HG03354 (cell line): ENCODE results near the gene SPOCK2.
"Not testable (repeated sequence)": the region's sequence is repeated elsewhere in the genome, so short reads cannot be mapped to it uniquely, and the experiment has no call there.

Experiments
- ATAC-seq: cut with Tn5 transposase; IDR thresholded peaks from one replicate; pipeline ENCODE4 v1.9.1; 2021; ENCODE audit warnings: mild to moderate bottlenecking; ENCODE audit not compliant: unreplicated experiment, poor library complexity, severe bottlenecking

Gene SPOCK2

GRCh38 chr10:72037266-72037665 is 51.1 kb downstream of the SPOCK2 start:
- no peak for ATAC-seq

- no peak for ATAC-seq
Observed at GRCh38 chr10:72035252-72035887, 53.0 kb downstream of the SPOCK2 start.

GRCh38 chr10:72034761-72035160 is 53.6 kb downstream of the SPOCK2 start:
- ATAC-seq, result no peak

GRCh38 chr10:72034040-72034499 is 54.3 kb downstream of the SPOCK2 start:
- no peak for ATAC-seq

GRCh38 chr10:72032409-72033162 is 55.8 kb downstream of the SPOCK2 start:
- ATAC-seq, result not testable (repeated sequence)

GRCh38 chr10:72031706-72032105 is 56.6 kb downstream of the SPOCK2 start:
- no peak for ATAC-seq

- no peak for ATAC-seq
Observed at GRCh38 chr10:72030762-72031543, 57.4 kb downstream of the SPOCK2 start.

- ATAC-seq, result no peak
Observed at GRCh38 chr10:72029414-72029813, 58.9 kb downstream of the SPOCK2 start.

- ATAC-seq, result no peak
Observed at GRCh38 chr10:72027498-72027897, 60.9 kb downstream of the SPOCK2 start.

- no peak for ATAC-seq
Observed at GRCh38 chr10:72026278-72027111, 61.9 kb downstream of the SPOCK2 start.

- ATAC-seq, result no peak
Observed at GRCh38 chr10:72025832-72026231, 62.5 kb downstream of the SPOCK2 start.

- no peak for ATAC-seq
Observed at GRCh38 chr10:72025400-72025799, 63.0 kb downstream of the SPOCK2 start.

GRCh38 chr10:72024596-72024995 is 63.8 kb downstream of the SPOCK2 start:
- ATAC-seq, result no peak

- ATAC-seq, result no peak
Observed at GRCh38 chr10:72022228-72022627, 66.1 kb downstream of the SPOCK2 start.

GRCh38 chr10:72020914-72021809 is 67.2 kb downstream of the SPOCK2 start:
- ATAC-seq, result no peak

- no peak for ATAC-seq
Observed at GRCh38 chr10:72019085-72019876, 69.1 kb downstream of the SPOCK2 start.

- ATAC-seq, result no peak
Observed at GRCh38 chr10:72016608-72017300, 71.6 kb downstream of the SPOCK2 start.
